UCSD-AML1 (cell line): Measurements from ENCODE around the gene EXOSC9.

Experiments used
- DNase-seq: peaks from one replicate; lab custom pipeline; 2025; ENCODE audit not compliant: unreplicated experiment; lab: John Stamatoyannopoulos, UW

EXOSC9 gene

GRCh38 chr4:121788896-121789295 is 12.2 kb upstream of the EXOSC9 start:
- no peak for DNase-seq

- no peak for DNase-seq
These were observed 11.7 kb upstream of the EXOSC9 start for GRCh38 chr4:121789455-121789854.

- DNase-seq: no peak
These were observed 10.9 kb upstream of the EXOSC9 start for GRCh38 chr4:121789960-121790829.

GRCh38 chr4:121790976-121791375 is 10.1 kb upstream of the EXOSC9 start:
- no peak for DNase-seq

GRCh38 chr4:121791481-121791880 is 9.6 kb upstream of the EXOSC9 start:
- DNase-seq: no peak

- no peak for DNase-seq
These were observed 8.2 kb upstream of the EXOSC9 start for GRCh38 chr4:121792966-121793365.

- DNase-seq: no peak
These were observed 6.5 kb upstream of the EXOSC9 start for GRCh38 chr4:121794505-121795188.

GRCh38 chr4:121796283-121796682 is 4.8 kb upstream of the EXOSC9 start:
- DNase-seq: no peak

- no peak for DNase-seq
These were observed 1.8 kb upstream of the EXOSC9 start for GRCh38 chr4:121799208-121799823.

GRCh38 chr4:121799867-121800501 is 1.1 kb upstream of the EXOSC9 start:
- no peak for DNase-seq

- DNase-seq: no peak
These were observed 524 bp upstream of the EXOSC9 start for GRCh38 chr4:121800638-121800960.

GRCh38 chr4:121801715-121802075 is 572 bp downstream of the EXOSC9 start:
- DNase-seq: no peak

GRCh38 chr4:121806411-121806810 is 5.3 kb downstream of the EXOSC9 start:
- no peak for DNase-seq

GRCh38 chr4:121811122-121811521 is 10.0 kb downstream of the EXOSC9 start:
- DNase-seq: no peak

- no peak for DNase-seq
These were observed 13.6 kb downstream of the EXOSC9 start for GRCh38 chr4:121814756-121815155.

GRCh38 chr4:121817006-121817405 is 15.9 kb downstream of the EXOSC9 start:
- no peak for DNase-seq

- DNase-seq: no peak
These were observed 16.6 kb downstream of the EXOSC9 start for GRCh38 chr4:121817701-121818100.

- no peak for DNase-seq
These were observed 17.1 kb downstream of the EXOSC9 start for GRCh38 chr4:121818215-121818614.

- no peak for DNase-seq
These were observed 18.3 kb downstream of the EXOSC9 start for GRCh38 chr4:121819216-121819965.

- DNase-seq: no peak
These were observed 20.9 kb downstream of the EXOSC9 start for GRCh38 chr4:121822047-121822446.
